K562 (cell line): ENCODE data around the gene NXF1. TPM values are rescaled to one million over a fixed set of nuclear protein-coding genes. Genes with fewer than 3 reads are reported as not detected.

ENCODE experiments used
- ASH1L ChIP-seq: fragments of 450-650 bp; IDR thresholded peaks from 2 replicates; pipeline ENCODE4 v1.6.1; 2018; ENCODE audit warnings: borderline replicate concordance, mild to moderate bottlenecking, low read depth; ENCODE audit not compliant: partially characterized antibody
- ATF7 ChIP-seq: fragments of 450-650 bp; IDR thresholded peaks from 2 replicates; pipeline ENCODE4 v1.7.1; 2014; ENCODE audit warnings: mild to moderate bottlenecking, moderate library complexity
- BCL6 ChIP-seq: fragments of 250-450 bp; sonication (Bioruptor Pico); IDR thresholded peaks from 2 replicates; pipeline ENCODE4 v1.4.0; 2020
- DPF2 ChIP-seq: fragments of 450-650 bp; IDR thresholded peaks from 2 replicates; pipeline ENCODE4 v1.6.1; 2016
- ERF ChIP-seq: fragments of 450-650 bp; formaldehyde crosslinking; IDR thresholded peaks from 2 replicates; pipeline ENCODE4 v1.4.0; 2020; ENCODE audit warnings: mild to moderate bottlenecking, mixed read lengths
- FOXM1 ChIP-seq, 2 experiments: fragments of 450-650 bp in 1 of 2; sonication (generic) in 1 of 2; formaldehyde crosslinking in 1 of 2; IDR thresholded peaks; 2 replicates each; pipeline versions ENCODE4 v1.6.1 to v1.9.0; 2017 to 2022; ENCODE audit warnings: low read depth in 2 of 2, mild to moderate bottlenecking in 2 of 2, missing genetic modification reagents in 1 of 2, moderate library complexity in 1 of 2
- HEY1 ChIP-seq: fragments of 250-450 bp; sonication (Bioruptor Pico); IDR thresholded peaks from 2 replicates; pipeline ENCODE4 v1.5.0; 2020; ENCODE audit warnings: mild to moderate bottlenecking, moderate library complexity, borderline replicate concordance
- KAT8 ChIP-seq: fragments of 450-650 bp; IDR thresholded peaks from 2 replicates; pipeline ENCODE4 v1.6.1; 2016; ENCODE audit warnings: low read depth, mild to moderate bottlenecking
- LEF1 ChIP-seq: fragments of 450-650 bp; IDR thresholded peaks from 2 replicates; pipeline ENCODE4 v1.6.1; 2016; ENCODE audit warnings: mild to moderate bottlenecking
- MBD2 ChIP-seq: sonication (generic); IDR thresholded peaks from 2 replicates; pipeline ENCODE4 v1.6.1; 2016; ENCODE audit warnings: low read depth, borderline replicate concordance
- MTA2 ChIP-seq: fragments of 450-650 bp; IDR thresholded peaks from 2 replicates; pipeline ENCODE4 v1.6.1; 2016; ENCODE audit warnings: low read depth
- RBM25 ChIP-seq: fragments of 200-400 bp; formaldehyde crosslinking; IDR thresholded peaks from 2 replicates; pipeline ENCODE4 v1.6.1; 2018; ENCODE audit warnings: low read length, low read depth, moderate library complexity; ENCODE audit not compliant: severe bottlenecking
- RFX7 ChIP-seq: fragments of 250-450 bp; sonication (Bioruptor Pico); IDR thresholded peaks from 2 replicates; pipeline ENCODE4 v1.5.1; 2021; ENCODE audit warnings: mild to moderate bottlenecking
- SREBF1 ChIP-seq: fragments of 150-350 bp; IDR thresholded peaks from 2 replicates; pipeline ENCODE4 v1.6.1; 2014; ENCODE audit warnings: antibody characterized with exemption, low read depth, low read length, borderline replicate concordance
- TAF1 ChIP-seq: IDR thresholded peaks from 2 replicates; pipeline ENCODE4 v1.6.1; 2011; ENCODE audit warnings: mild to moderate bottlenecking, low read length, moderate library complexity; ENCODE audit not compliant: insufficient read depth, control insufficient read depth, severe bottlenecking; ENCODE audit errors: extremely low read depth
- TAF15 ChIP-seq: fragments of 200-400 bp; formaldehyde crosslinking; IDR thresholded peaks from 2 replicates; pipeline ENCODE4 v1.6.1; 2017; ENCODE audit warnings: mild to moderate bottlenecking, low read depth, low read length, moderate library complexity
- TBL1XR1 ChIP-seq, 2 experiments: IDR thresholded peaks; 2 replicates each; pipeline ENCODE4 v1.6.1; 2012; ENCODE audit warnings: improper control_type of control experiment in 2 of 2, low read length in 2 of 2, mild to moderate bottlenecking in 1 of 2
- U2AF1 ChIP-seq: fragments of 200-400 bp; formaldehyde crosslinking; optimal IDR thresholded peaks from 2 replicates; pipeline ENCODE3; 2017; ENCODE audit warnings: mild to moderate bottlenecking, low read depth, low read length, moderate library complexity
- ZBTB17 ChIP-seq: fragments of 450-650 bp; formaldehyde crosslinking; IDR thresholded peaks from 2 replicates; pipeline ENCODE4 v1.4.0; 2020; ENCODE audit warnings: mild to moderate bottlenecking
- polyA plus RNA-seq, 8 experiments: library from polyadenylated mRNA; depleted of rRNA in 4 of 8; stranded (reverse) in 5 of 8; unstranded in 3 of 8; fragments of >200 nt; fragmentation: Nextera tagmentation in 2 of 8; fragmentation: Illumina TruSeq in 1 of 8; extraction: Ambion mirVana in 2 of 8; extraction: Trizol in 1 of 8; gene quantifications; 2 replicates each; pipeline versions ENCODE4 v1.2.1 to v1.2.3, GENCODE V29; 2011 to 2014; ENCODE audit warnings: inconsistent platforms in 1 of 8, missing spikeins in 1 of 8
- total RNA-seq, 7 experiments: library from RNA; depleted of rRNA in 6 of 7; stranded (reverse); fragments of >200 nt in 6 of 7; fragmentation: Illumina TruSeq in 2 of 7; extraction: Trizol in 2 of 7; gene quantifications; 2 replicates each; pipeline versions ENCODE4 v1.2.1 to v1.2.3, GENCODE V29; 2011 to 2021; ENCODE audit warnings: low replicate concordance in 1 of 7
- TF ChIP-seq, protein P1 (sequence below): sonication (generic); formaldehyde crosslinking; IDR thresholded peaks from 2 replicates; pipeline ENCODE4 v1.8.1; 2023; ENCODE audit warnings: mild to moderate bottlenecking, missing genetic modification reagents
- TF ChIP-seq, protein P2 (sequence below): fragments of 250-450 bp; sonication (Bioruptor Pico); IDR thresholded peaks from 2 replicates; pipeline ENCODE4 v1.5.1; 2021; ENCODE audit warnings: mild to moderate bottlenecking
- TF ChIP-seq, protein P3 (sequence below): fragments of 450-650 bp; IDR thresholded peaks from 2 replicates; pipeline ENCODE4 v1.6.1; 2016; ENCODE audit warnings: low read depth, mild to moderate bottlenecking, moderate library complexity
- TF ChIP-seq, protein P4 (sequence below): sonication (generic); formaldehyde crosslinking; IDR thresholded peaks from 2 replicates; pipeline ENCODE4 v1.8.1; 2023; ENCODE audit warnings: mild to moderate bottlenecking, missing genetic modification reagents
- TF ChIP-seq, protein P5 (sequence below): fragments of 250-450 bp; sonication (Bioruptor Pico); IDR thresholded peaks from 2 replicates; pipeline ENCODE4 v1.8.0; 2022; ENCODE audit warnings: moderate library complexity, mild to moderate bottlenecking, inconsistent platforms

NXF1 gene
- total and polyA plus RNA-seq, 9 of the 15 experiments (the other 6 are each of a cell fraction or from before 2014, with no cell fraction given): 18.1 to 98.3 (median 35.8) TPM

DNA sequence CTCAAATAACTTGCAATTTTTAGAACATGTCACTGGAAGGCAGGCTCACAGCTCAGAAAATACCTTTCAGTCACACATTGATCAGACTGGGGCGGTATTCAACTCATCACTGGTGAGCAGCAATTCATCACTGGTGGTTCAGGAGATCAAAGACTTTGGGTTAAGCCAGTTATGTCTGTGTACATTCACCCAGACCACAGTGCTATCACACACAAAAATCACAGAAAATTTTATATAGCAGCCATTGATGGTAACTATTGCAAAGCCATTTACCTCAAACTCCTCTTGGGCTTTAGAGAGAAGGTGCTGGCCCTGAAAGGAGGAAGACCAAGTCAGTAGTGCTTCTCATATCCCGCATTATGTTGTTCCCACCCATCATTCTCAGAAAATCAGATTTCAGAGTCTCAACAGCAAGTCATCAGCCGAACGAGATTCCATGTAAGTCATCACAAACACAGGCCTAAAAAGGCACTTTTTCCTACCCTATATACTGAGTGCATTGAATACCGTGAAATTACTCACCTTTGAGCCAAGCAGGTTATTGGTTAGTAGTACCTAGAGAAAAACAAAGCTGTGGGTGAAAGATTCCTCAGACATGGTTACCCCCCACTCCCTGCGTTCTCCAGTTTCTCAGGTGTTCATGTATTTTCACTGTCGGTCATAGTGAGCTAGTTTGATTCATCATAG lies 48.2 kb upstream of the NXF1 start (continued):
- TF ChIP-seq, protein P1, sequence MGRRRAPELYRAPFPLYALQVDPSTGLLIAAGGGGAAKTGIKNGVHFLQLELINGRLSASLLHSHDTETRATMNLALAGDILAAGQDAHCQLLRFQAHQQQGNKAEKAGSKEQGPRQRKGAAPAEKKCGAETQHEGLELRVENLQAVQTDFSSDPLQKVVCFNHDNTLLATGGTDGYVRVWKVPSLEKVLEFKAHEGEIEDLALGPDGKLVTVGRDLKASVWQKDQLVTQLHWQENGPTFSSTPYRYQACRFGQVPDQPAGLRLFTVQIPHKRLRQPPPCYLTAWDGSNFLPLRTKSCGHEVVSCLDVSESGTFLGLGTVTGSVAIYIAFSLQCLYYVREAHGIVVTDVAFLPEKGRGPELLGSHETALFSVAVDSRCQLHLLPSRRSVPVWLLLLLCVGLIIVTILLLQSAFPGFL (CRISPR knock-in tag): no peak
- no peak for TF ChIP-seq BCL6
- TF ChIP-seq, protein P2, sequence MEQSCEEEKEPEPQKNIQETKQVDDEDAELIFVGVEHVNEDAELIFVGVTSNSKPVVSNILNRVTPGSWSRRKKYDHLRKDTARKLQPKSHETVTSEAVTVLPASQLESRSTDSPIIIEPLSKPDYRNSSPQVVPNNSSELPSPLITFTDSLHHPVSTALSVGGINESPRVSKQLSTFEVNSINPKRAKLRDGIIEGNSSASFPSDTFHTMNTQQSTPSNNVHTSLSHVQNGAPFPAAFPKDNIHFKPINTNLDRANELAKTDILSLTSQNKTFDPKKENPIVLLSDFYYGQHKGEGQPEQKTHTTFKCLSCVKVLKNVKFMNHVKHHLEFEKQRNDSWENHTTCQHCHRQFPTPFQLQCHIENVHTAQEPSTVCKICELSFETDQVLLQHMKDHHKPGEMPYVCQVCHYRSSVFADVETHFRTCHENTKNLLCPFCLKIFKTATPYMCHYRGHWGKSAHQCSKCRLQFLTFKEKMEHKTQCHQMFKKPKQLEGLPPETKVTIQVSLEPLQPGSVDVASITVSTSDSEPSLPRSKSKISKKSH (CRISPR knock-in tag): no peak
- TF ChIP-seq TAF15: no peak
- no peak for TF ChIP-seq ZBTB17 (CRISPR knock-in tag)
- no peak for TF ChIP-seq FOXM1 (IDR thresholded peaks at IDR 0.05; ENCODE audit: low read depth)
- no peak for TF ChIP-seq FOXM1 (CRISPR knock-in tag; IDR thresholded peaks at IDR 0.05; ENCODE audit: low read depth)
- TF ChIP-seq RBM25: no peak
- no peak for TF ChIP-seq RFX7 (CRISPR knock-in tag)
- TF ChIP-seq ERF: no peak
- TF ChIP-seq KAT8: no peak
- no peak for TF ChIP-seq ATF7
- no peak for TF ChIP-seq LEF1
- TF ChIP-seq, protein P3, sequence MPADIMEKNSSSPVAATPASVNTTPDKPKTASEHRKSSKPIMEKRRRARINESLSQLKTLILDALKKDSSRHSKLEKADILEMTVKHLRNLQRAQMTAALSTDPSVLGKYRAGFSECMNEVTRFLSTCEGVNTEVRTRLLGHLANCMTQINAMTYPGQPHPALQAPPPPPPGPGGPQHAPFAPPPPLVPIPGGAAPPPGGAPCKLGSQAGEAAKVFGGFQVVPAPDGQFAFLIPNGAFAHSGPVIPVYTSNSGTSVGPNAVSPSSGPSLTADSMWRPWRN: no peak
- TF ChIP-seq MTA2: no peak
- TF ChIP-seq U2AF1: peak; percentile 57
- TF ChIP-seq DPF2: no peak
- TF ChIP-seq SREBF1: no peak
- TF ChIP-seq TAF1: peak; percentile 28
- TF ChIP-seq MBD2: no peak
- TF ChIP-seq, protein P4, sequence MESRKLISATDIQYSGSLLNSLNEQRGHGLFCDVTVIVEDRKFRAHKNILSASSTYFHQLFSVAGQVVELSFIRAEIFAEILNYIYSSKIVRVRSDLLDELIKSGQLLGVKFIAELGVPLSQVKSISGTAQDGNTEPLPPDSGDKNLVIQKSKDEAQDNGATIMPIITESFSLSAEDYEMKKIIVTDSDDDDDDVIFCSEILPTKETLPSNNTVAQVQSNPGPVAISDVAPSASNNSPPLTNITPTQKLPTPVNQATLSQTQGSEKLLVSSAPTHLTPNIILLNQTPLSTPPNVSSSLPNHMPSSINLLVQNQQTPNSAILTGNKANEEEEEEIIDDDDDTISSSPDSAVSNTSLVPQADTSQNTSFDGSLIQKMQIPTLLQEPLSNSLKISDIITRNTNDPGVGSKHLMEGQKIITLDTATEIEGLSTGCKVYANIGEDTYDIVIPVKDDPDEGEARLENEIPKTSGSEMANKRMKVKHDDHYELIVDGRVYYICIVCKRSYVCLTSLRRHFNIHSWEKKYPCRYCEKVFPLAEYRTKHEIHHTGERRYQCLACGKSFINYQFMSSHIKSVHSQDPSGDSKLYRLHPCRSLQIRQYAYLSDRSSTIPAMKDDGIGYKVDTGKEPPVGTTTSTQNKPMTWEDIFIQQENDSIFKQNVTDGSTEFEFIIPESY (CRISPR knock-in tag): no peak
- no peak for TF ChIP-seq TBL1XR1 (IDR thresholded peaks at IDR 0.05; ENCODE audit: low read length in 2 of 2)
- TF ChIP-seq, protein P5, sequence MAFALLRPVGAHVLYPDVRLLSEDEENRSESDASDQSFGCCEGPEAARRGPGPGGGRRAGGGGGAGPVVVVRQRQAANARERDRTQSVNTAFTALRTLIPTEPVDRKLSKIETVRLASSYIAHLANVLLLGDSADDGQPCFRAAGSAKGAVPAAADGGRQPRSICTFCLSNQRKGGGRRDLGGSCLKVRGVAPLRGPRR (CRISPR knock-in tag): no peak
- TF ChIP-seq HEY1 (CRISPR knock-in tag): no peak
- no peak for TF ChIP-seq ASH1L
